ENCODE measurements around the gene MYCN. TPM values are rescaled to one million over a fixed set of nuclear protein-coding genes. Genes with fewer than 3 reads are reported as not detected.
"Not testable (repeated sequence)": the region's sequence is repeated elsewhere in the genome, so short reads cannot be mapped to it uniquely, and the experiment has no call there.

MYCN gene
- polyA plus RNA-seq, 5 donors, result 15.3 to 22.4 (median 16.9) TPM

DNA sequence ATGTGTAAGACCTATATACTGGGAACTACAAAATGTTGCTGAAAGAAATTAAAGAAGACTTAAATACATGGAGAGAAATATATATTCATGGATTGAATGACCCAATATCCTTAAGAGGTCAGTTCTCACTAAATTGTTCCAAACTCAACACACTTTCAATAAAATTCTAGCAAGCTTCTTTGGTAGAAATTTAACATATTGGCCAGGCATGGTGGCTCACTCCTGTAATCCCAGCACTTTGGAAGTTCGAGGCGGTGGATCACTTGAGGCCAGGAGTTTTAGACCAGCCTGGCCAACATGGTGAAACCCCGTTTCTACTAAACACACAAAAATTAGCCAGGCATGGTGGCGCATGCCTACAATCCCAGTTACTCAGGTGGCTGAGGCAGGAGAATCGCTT, 33.6 kb upstream of the MYCN start:
- no peak for DNase-seq

DNA sequence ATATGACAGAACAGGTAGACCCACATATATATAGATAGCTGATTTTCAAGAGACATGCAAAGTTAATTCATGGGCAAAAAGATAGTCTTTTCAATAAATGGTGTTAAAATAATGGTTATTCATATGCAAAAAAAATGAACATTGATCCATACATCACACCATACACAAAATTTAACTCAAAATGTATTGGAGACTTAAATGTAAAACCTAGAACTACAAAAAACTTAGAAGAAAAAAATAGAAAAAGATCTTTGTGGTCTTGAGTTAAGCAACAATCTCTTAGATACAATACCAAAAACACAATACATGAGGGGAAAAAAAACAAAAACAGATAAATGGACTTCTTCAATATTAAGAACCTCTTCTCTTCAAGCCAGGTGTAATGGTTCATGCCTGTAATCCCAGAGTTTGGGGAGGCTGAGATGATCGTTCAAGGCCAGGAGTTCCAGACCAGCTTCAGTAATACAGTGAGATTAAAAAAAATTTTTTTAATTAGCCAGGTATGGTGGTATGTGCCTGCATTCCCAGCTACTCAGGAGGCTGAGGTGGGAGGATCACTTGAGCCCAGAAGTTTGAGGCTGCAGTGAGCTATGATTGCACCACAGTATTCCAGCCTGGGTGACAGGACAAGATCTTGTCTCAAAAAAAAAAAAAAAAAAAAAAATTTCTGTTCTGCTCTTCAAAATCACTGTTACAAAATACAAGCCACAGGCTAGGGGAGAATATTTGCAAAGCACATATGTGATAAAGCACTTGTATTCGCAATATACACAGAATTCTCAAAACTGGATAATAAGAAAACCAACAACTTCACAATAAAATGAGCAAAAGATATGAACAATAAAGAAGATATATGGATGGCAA, 32.7 kb upstream of the MYCN start:
- DNase-seq, result no peak

DNA sequence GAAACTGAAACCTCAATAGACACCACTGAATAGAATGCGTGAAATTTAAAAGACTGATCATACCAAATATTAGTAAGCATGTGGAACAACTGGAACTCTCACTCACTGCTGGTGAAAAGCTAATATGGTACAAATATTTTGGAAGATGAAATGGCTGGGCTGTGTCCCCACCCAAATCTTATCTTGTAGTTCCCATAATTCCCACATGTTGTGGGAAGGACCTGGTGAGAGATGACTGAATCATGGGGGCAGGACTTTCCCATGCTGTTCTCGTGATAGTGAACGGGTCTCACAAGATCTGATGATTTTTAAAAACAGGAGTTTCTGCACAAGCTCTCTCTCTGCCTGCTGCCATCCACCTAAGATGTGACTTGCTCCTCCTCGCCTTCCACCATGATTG, 32.0 kb upstream of the MYCN start:
- DNase-seq, result no peak

DNA sequence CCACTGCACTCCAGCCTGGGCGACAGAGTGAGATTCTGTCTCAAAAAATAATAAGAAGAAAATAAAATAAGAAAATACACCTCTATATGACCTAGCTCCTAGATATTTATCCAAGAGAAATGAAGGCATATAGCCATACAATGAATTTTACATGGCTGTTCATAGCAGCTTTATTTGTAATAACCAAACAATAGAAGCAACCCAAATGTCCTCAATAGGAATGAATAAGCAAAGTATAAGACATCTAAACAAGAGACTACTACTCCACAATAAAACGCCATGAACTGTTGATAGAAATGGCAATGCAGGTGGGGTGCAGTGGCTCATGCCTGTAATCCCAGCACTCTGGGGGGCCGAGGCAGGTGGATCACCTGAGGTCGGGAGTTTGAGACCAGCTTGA, 31.2 kb upstream of the MYCN start:
- no peak for DNase-seq

DNA sequence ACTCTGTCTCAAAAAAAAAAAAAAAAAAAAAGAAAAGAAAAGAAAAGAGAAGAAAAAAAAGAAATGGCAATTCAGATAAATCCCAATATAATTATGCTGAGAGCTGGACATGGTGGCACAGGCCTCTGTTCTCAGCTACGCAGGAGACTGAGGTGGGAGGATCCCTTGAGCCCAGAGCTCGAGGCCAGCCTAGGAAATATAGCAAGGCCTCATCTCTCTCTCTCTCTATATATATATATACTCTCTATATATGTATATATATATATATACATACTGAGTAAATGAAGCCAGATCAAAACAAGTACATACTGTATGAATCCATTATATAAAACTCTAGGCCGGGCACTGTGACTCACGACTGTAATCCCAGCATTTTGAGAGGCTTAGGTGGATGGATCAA, 30.6 kb upstream of the MYCN start:
- DNase-seq, result no peak

DNA sequence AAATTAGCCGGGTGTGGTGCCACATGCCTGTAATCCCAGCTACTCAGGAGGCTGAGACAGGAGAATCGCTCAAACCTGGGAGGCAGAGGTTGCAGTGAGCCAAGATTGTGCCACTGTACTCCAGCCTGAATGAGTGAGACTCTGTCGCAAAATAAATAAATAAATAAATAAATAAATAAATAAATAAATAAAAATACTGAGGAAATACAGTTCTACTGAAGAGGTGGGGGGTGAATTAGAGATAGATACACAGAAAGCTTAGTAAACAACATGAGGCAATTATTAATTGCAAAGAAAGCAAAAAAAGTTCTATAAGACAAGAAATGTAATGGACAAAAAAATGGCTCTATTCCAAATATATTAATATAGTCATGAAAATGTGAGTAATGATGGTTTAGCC, 29.1 kb upstream of the MYCN start:
- DNase-seq, result not testable (repeated sequence)

DNA sequence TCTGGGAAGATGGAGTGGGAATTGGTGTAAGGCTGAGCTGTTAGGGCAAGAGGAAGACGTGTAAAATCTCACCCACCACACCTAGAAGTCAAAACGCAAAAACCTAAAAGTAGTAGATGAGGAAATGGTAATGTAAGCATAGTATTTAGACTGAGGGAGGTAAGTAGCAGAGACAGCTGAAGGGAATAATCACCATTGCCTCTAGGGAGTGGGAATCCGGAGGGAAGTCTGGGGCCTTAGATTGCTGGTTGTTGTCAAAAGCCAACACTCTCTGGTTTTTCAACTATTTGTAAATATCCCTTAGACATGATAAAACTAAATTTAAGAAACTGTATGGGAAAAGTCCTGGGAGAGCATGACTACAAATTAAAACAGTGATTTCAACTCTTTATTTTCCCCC, 28.7 kb upstream of the MYCN start:
- no peak for DNase-seq

DNA sequence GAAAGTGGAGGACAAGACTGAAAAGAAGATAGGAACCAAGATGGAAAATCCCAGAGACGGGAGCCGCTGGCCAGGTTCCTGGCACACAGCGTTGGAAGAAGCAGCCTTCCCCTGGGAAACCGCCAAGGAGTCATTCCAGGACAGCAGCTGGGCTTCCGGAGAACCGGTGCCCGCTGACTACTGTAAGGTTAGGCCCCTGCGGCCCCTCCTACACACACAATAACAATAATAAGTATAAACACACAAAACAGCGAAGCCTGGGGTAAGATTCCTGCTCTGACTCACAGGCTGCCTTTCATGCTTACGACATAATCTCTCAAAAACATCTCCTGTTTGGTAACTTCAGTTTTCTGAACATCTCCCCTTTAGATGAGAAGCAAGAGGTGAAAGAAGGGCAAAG, 28.1 kb upstream of the MYCN start:
- peak; percentile 27 to 29 for DNase-seq

DNA sequence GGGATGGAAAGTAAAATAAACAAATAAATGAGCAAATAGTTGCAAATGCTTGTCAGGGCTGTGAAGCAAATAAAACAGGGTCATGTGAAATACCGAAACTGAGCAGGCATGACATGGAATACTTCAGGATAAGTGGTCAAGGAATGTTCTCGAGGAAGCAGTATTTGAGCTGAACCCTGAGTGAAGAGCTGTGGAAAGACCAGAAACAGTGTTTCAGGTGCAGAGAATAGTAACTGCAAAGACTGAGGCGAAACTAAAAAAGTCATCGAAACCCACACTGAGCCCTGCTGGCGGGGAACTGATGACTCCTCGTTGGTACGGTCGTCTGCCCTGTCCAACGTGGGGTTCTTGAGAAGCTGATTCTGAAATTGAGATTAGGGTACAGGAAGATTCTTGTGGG, 27.2 kb upstream of the MYCN start:
- DNase-seq, result no peak

DNA sequence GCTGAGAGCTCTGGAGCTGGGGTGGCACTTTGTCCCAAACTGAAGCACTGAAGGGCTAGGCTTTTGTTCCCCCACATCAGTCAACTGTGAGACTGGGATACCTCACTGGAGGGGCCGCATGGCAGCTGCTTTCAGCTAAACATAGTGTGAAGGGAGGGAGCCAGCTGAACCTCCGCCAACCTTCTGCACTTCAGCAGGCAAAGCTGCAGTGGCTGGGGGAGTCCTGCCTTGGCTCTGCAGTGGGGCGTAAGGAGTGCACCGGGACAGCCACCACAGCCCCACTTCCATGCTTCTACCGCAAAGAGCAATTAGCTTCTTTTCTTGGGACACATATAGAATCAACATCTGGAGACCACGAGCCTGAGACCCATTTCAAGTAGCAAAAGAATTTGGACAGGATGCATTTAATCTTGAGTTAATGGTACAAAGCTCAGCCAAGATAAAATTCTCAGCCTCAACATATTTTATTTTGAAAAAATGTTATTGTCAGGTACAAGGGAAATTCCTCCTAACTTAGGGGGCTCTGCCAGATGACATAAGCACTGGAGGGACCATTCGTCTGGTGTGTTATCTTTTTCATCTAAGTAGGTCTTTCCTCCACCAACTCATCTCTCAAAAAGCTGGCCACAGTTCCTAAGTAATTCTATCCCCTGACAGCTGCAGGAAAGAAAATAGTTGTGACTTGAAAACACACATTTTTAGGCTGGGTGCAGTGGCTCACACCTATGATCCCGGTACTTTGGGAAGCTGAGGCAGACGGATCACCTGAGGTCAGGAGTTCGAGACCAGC, 25.6 kb upstream of the MYCN start:
- peak; percentile 48 to 52 for DNase-seq

DNA sequence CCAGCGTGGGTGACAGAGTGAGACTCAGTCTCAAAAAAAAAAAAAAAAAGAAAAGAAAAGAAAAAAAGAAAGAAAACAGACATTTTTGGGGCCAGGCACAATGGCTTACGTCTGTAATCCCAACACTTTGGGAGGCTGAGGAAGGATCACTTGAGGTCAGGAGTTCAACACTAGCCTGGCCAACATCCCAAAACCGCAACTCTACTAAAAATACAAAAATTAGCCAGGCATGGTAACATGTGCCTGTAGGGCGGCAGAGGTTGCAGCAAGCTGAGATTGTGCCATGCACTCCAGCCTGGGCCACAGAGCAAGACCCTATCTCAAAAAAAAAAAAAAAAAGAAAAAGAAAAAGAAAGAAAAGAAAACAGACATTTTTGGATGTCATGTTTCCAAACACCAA, 24.8 kb upstream of the MYCN start:
- DNase-seq, result not testable (repeated sequence)

DNA sequence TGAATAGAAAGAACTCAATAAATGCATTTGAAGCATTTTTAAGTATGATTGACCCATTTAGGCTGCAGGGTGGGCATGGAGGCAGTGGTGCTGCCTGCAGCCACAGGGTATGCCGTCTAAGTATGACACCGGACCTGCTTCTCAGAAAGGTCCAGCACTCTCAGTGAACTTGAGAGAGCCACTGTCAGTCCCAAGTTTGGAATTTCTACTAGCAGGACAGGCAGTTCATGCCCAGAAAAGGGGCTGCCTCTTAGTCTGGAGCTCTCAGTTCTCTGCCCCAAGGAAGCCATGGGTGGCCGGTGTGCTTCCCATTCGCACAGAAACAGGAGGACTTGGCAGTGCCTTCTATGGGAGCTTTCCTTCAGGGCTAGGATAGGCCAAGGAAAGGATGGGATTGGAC, 24.0 kb upstream of the MYCN start:
- DNase-seq, result no peak

DNA sequence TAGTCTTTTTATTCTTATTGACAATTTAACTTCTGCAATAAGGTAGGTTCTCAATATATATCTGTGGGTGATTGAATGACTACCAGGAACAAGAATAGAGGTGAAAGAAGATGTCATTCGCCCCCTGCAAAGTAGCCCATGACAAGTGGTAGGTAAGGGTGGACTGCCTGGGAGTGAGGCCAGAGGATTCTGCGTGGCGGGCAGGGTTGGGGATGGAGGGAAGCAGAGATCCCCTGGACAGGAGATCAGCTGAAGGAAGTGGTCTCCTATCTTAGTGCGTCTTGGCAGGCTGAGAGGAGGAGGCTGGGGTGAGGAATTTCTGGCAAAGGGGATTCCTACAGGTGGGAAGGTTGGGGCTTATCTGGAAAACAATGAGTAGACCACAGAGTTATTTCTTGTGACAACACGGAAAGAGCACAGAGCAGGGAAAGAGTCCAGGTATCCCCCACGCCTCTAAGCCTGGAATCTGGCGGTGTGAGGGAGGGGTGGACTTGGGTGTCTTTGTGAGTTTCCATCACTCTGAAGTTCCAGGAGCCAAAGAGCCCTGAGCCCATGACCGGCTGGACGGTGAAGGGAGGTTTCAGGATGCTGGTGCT, 21.5 kb upstream of the MYCN start:
- DNase-seq, result no peak

DNA sequence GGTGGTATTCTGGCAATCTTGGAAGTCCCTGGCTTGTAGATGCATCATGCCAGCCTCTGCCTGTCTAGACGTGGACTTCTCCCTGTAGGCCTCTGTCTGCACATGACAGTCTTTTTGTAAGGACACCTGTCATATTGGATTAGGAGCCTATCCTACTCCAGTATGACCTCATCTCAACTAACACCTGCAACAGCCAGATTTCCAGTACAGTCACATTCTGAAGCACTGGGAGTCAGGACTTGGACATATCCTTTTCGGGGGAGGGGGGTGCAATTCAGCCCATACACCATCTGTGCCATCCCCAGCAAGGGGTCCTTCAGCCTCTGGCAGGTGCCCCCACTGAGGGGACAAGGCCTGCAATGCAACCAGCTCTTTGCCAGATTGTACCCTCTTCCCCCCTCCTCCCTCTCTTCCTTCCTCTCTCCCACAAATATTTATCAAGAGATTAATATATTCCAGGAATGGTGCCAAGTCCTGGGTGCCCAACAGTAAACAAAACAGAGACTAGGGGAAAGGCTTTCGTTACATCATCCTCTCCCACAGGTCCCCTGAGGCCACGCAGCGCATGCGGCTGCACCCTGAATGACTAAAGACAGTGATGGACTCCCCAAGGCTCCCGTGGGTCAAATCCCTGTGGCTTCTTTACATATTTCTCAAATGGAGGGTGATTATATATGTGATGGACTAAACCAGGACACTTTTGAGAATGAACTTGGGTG, 20.5 kb upstream of the MYCN start:
- DNase-seq, result no peak

DNA sequence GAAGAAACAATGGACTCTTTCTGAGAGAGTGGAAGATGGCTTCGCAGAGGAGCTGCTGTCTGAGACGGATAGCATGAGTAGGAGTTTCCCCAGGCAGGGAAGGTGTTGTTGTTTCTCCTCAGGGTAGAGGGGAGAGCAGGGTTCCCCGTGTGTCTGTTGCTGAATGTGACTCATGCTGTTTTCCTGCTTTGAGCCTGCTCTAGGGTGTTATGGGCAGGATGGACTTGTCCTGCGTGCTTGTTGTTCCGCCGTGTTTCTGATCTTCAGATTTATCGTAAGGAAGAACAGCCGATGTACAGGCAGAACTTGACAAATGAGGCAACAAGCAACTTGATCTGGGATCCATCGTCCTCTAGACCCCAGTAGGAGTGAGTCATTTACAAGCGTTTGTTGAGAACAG, 19.7 kb upstream of the MYCN start:
- DNase-seq, result no peak

DNA sequence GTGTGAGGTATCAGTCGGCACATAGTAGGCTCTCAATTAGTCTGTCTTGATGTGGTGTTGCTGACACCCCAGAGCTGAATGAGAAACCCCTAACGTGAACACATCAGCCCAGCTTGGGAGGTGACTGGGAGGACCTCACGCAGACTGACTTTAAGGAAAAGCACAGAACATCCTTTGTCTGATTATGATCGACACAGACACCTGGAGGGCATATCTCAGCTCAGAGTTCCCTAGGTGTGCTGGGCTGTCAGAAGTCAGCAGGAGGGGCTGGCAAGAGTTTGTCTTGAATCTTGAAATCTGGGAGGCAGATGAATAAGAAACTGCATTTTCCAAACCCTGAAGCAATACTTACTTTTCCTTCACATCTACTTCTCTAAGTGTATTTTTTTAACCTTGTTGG, 16.8 kb upstream of the MYCN start:
- no peak for DNase-seq

DNA sequence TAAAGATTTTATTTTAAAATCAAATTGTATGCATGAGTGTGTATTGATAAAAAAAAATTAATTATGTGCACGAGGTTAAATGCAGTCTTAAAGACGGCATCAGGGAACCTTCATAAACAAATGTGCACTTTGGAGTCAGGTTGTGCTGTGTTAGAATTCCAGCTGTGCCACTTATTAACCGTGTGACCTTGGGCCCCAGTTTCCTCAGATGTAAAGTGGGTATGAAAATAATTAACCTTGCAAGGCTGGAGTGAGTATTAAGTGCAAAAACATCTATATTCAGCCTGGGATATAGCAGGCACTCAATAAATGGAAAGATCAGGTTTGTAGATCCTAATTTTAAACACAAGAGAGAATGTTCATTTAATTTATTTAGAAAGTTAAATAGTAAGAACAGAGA, 14.5 kb upstream of the MYCN start:
- no peak for DNase-seq

DNA sequence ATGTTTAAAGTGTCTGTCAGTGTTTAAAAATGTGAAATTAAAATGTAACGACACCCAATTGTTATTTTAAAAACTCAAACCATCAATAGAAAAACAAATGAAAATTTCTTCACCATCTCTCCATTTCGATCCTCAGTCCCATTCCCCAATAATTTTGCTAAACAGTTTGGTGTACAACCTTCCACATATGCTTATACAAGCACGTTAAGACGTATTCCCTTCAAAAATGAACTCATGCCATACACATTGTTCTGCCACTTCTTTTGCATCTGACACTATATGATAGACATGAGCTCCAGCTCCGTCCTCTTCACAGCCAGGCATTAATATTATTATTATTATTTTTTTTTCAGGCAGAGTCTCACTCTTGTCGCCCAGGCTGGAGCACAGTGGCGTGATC, 14.1 kb upstream of the MYCN start:
- DNase-seq, result no peak

DNA sequence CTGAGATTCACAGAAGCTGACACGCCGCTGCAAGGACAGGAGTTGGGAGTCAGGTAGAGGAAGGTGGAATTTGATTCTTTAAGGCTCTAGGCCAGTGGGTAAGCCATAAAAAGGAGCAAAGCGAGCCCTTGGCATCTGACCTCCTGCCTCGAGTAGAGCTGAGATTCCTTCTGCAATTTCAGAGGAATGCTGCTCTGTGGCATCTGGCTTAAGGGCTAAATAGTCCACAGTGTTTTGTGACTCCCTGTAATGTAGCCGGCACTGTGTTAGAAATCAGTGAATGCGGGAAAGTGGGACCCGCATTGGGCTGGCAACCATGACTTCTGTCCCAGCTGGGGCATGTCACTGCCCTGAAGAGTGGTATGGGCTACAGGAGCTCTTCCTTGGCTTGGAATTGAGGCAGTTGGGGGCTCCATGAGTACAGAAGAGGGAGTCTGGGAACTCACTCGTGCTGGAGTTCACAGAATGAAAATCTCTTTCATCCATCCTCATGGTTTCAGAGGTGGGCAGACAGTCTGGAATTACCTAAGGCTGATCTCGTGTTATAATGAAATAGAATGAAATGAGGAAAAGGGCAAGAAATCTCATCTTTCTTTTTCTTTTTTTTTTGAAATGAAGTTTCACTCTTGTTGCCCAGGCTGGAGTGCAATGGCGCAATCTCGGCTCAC, 12.7 kb upstream of the MYCN start:
- no peak for DNase-seq

DNA sequence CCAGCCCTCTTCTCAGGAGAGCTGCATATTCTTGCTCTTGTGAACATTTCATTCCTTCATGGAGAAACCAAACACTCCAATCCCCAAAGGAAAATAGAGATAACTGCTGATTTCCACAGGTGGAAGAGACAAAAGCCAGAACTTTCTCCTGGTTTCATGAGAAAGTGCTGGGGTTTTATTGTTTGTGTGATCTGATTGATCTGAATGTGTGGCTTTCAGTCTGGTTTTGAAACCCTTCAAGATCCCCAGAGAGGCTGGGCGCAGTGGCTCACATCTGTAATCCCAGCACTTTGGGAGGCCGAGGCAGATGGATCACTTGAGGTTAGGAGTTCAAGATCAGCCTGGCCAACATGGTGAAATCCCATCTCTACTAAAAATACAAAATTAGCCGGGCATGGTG, 11.3 kb upstream of the MYCN start:
- not testable (repeated sequence) for DNase-seq

DNA sequence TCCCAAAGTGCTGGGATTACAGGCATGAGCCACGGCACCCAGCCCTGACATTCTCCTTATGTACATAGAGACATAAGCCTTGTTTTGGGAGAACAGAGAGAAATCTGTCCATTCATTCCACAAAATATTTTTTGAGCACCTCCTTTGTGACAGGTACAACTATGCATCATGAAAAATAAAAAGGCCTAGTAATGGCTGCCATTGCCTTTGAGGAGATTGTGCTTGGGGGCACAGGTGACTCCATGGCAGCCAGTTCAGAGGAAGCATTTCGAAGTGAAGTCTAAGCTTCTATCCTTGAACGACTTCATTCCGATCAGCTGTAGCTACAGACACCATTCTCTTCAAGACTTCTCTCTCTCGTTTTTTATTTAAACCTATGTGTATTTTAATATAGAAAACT, 10.5 kb upstream of the MYCN start:
- DNase-seq, result no peak

Measured in right lung (tissue), 5 donors.